ENCODE data around the gene MYH14.
"Not testable (repeated sequence)": the region's sequence is repeated elsewhere in the genome, so short reads cannot be mapped to it uniquely, and the experiment has no call there.

Gene MYH14

GRCh38 chr19:50337031-50337430 is 133.6 kb downstream of the MYH14 start:
- not testable (repeated sequence) for FAIRE-seq

GRCh38 chr19:50340331-50340730 is 136.9 kb downstream of the MYH14 start:
- FAIRE-seq, result no peak

GRCh38 chr19:50341091-50341564 is 137.7 kb downstream of the MYH14 start:
- FAIRE-seq, result no peak

- FAIRE-seq, result no peak
Observed at GRCh38 chr19:50344661-50345318, 141.4 kb downstream of the MYH14 start.

- not testable (repeated sequence) for FAIRE-seq
Observed at GRCh38 chr19:50347089-50347581, 143.7 kb downstream of the MYH14 start.

GRCh38 chr19:50349277-50350057 is 146.0 kb downstream of the MYH14 start:
- FAIRE-seq, result no peak

- no peak for FAIRE-seq
Observed at GRCh38 chr19:50352242-50352641, 148.8 kb downstream of the MYH14 start.

- not testable (repeated sequence) for FAIRE-seq
Observed at GRCh38 chr19:50353487-50353880, 150.1 kb downstream of the MYH14 start.

GRCh38 chr19:50356691-50357177 is 153.3 kb downstream of the MYH14 start:
- FAIRE-seq, result no peak

GRCh38 chr19:50357178-50358100 is 154.0 kb downstream of the MYH14 start:
- FAIRE-seq, result no peak

- no peak for FAIRE-seq
Observed at GRCh38 chr19:50358483-50359327, 155.3 kb downstream of the MYH14 start.

GRCh38 chr19:50359328-50359818 is 156.0 kb downstream of the MYH14 start:
- FAIRE-seq, result no peak
